HEK293 (cell line): Measurements from ENCODE around the gene RALGAPA2.

ENCODE experiments used
- CTCF ChIA-PET: fragments of 350-600 bp; formaldehyde crosslinking; extraction: SDS; loops from one replicate; lab custom pipeline; 2021; ENCODE audit warnings: antibody characterized with exemption; lab: Yijun Ruan, JAX
- POLR2A ChIA-PET: fragments of 300-600 bp; formaldehyde crosslinking; extraction: SDS; loops from one replicate; lab custom pipeline; 2020; ENCODE audit warnings: antibody characterized with exemption, inconsistent platforms; lab: Yijun Ruan, JAX
- H3K27ac ChIP-seq: fragments of 200-500 bp; sonication (Bioruptor generic); 2 replicates; pipeline ENCODE4 v1.5.1; 2014; ENCODE audit warnings: low read depth, low read length, control low read depth, inconsistent platforms; ENCODE audit errors: extremely low read depth
- H3K36me3 ChIP-seq, 2 experiments: fragments of 200-500 bp in 1 of 2; sonication (Bioruptor generic) in 1 of 2; 1 replicate in 1 of 2; 2 replicates in 1 of 2; pipeline ENCODE4 v1.5.1; 2014 to 2017; ENCODE audit warnings: inconsistent platforms in 2 of 2, low read length in 2 of 2; ENCODE audit not compliant: control insufficient read depth in 2 of 2, insufficient read depth in 1 of 2
- H3K4me1 ChIP-seq: fragments of 200-500 bp; sonication (Bioruptor generic); 2 replicates; pipeline ENCODE4 v1.5.1; 2014; ENCODE audit warnings: mild to moderate bottlenecking, low read length, inconsistent platforms; ENCODE audit not compliant: control insufficient read depth, insufficient read depth
- H3K4me3 ChIP-seq: 2 replicates; pipeline ENCODE4 v1.5.1; 2011; ENCODE audit warnings: low read depth, mild to moderate bottlenecking, control low read depth, low read length, moderate library complexity
- H3K9me3 ChIP-seq: fragments of 200-500 bp; sonication (Bioruptor generic); 2 replicates; pipeline ENCODE4 v1.5.1; 2014; ENCODE audit warnings: low read depth, low read length, inconsistent platforms; ENCODE audit not compliant: control insufficient read depth, insufficient read depth
- FEZF1 ChIP-seq: fragments of 450-650 bp; formaldehyde crosslinking; IDR thresholded peaks from 2 replicates; pipeline ENCODE4 v1.5.1; 2016; ENCODE audit warnings: missing biosample characterization, missing genetic modification characterization
- HOXC10 ChIP-seq: sonication (generic); formaldehyde crosslinking; IDR thresholded peaks from 2 replicates; pipeline ENCODE4 v1.8.1; 2023; ENCODE audit warnings: mild to moderate bottlenecking, missing genetic modification reagents
- PRDM1 ChIP-seq: fragments of 450-650 bp; formaldehyde crosslinking; IDR thresholded peaks from 2 replicates; pipeline ENCODE4; 2016; ENCODE audit warnings: missing biosample characterization, missing genetic modification characterization
- PRDM4 ChIP-seq: fragments of 450-650 bp; formaldehyde crosslinking; IDR thresholded peaks from 2 replicates; pipeline ENCODE4 v1.5.1; 2017; ENCODE audit warnings: missing biosample characterization, missing genetic modification characterization
- SETDB1 ChIP-seq: IDR thresholded peaks from one replicate; pipeline ENCODE4 v1.6.1; 2017; ENCODE audit warnings: mild to moderate bottlenecking, low read length, moderate library complexity, mixed read lengths; ENCODE audit not compliant: insufficient read length
- SP7 ChIP-seq: fragments of 450-650 bp; formaldehyde crosslinking; IDR thresholded peaks from 2 replicates; pipeline ENCODE4 v1.5.1; 2016; ENCODE audit warnings: missing biosample characterization, missing genetic modification characterization
- TCF7L2 ChIP-seq: IDR thresholded peaks from 2 replicates; pipeline ENCODE4 v1.6.1; 2011; ENCODE audit warnings: low read depth, mild to moderate bottlenecking, inconsistent platforms, low read length, moderate library complexity, borderline replicate concordance
- WT1 ChIP-seq: fragments of 450-650 bp; formaldehyde crosslinking; IDR thresholded peaks from 2 replicates; pipeline ENCODE4 v1.5.1; 2016; ENCODE audit warnings: missing biosample characterization, missing genetic modification characterization
- ZBTB26 ChIP-seq: fragments of 450-650 bp; formaldehyde crosslinking; optimal IDR thresholded peaks from 2 replicates; pipeline ENCODE3; 2016; ENCODE audit warnings: missing biosample characterization, mild to moderate bottlenecking, missing genetic modification characterization
- ZNF133 ChIP-seq: fragments of 450-650 bp; formaldehyde crosslinking; IDR thresholded peaks from 2 replicates; pipeline ENCODE4 v1.5.1; 2016; ENCODE audit warnings: missing biosample characterization, missing genetic modification characterization
- ZNF18 ChIP-seq: fragments of 450-650 bp; formaldehyde crosslinking; IDR thresholded peaks from 2 replicates; pipeline ENCODE4 v1.5.1; 2016; ENCODE audit warnings: missing biosample characterization, missing genetic modification characterization
- ZNF2 ChIP-seq: fragments of 450-650 bp; formaldehyde crosslinking; IDR thresholded peaks from 2 replicates; pipeline ENCODE4 v1.5.1; 2016; ENCODE audit warnings: missing biosample characterization, missing genetic modification characterization
- ZNF202 ChIP-seq: fragments of 450-650 bp; formaldehyde crosslinking; IDR thresholded peaks from 2 replicates; pipeline ENCODE4 v1.5.1; 2016; ENCODE audit warnings: missing biosample characterization, missing genetic modification characterization, borderline replicate concordance
- ZNF221 ChIP-seq: fragments of 450-650 bp; formaldehyde crosslinking; IDR thresholded peaks from 2 replicates; pipeline ENCODE4 v1.5.1; 2017; ENCODE audit warnings: missing biosample characterization, missing genetic modification characterization, borderline replicate concordance
- ZNF248 ChIP-seq: fragments of 450-650 bp; formaldehyde crosslinking; IDR thresholded peaks from 2 replicates; pipeline ENCODE4 v1.5.1; 2017; ENCODE audit warnings: missing biosample characterization, missing genetic modification characterization
- ZNF324 ChIP-seq: fragments of 450-650 bp; formaldehyde crosslinking; IDR thresholded peaks from 2 replicates; pipeline ENCODE4 v1.5.1; 2016; ENCODE audit warnings: missing biosample characterization, missing genetic modification characterization
- ZNF473 ChIP-seq: fragments of 450-650 bp; formaldehyde crosslinking; IDR thresholded peaks from 2 replicates; pipeline ENCODE4 v1.5.1; 2017; ENCODE audit warnings: missing biosample characterization, missing genetic modification characterization
- ZNF513 ChIP-seq: fragments of 450-650 bp; IDR thresholded peaks from 2 replicates; pipeline ENCODE4 v1.5.1; 2018; ENCODE audit warnings: missing biosample characterization, missing genetic modification characterization
- ZNF514 ChIP-seq: fragments of 450-650 bp; formaldehyde crosslinking; IDR thresholded peaks from 2 replicates; pipeline ENCODE4 v1.5.1; 2016; ENCODE audit warnings: missing biosample characterization, missing genetic modification characterization
- ZNF548 ChIP-seq: fragments of 450-650 bp; formaldehyde crosslinking; IDR thresholded peaks from 2 replicates; pipeline ENCODE4 v1.5.1; 2016; ENCODE audit warnings: missing biosample characterization, missing genetic modification characterization
- ZNF549 ChIP-seq: fragments of 450-650 bp; IDR thresholded peaks from 2 replicates; pipeline ENCODE4 v1.5.1; 2018; ENCODE audit warnings: missing biosample characterization, missing genetic modification characterization, mild to moderate bottlenecking, inconsistent platforms, moderate library complexity
- ZNF623 ChIP-seq: fragments of 450-650 bp; formaldehyde crosslinking; IDR thresholded peaks from 2 replicates; pipeline ENCODE4 v1.5.1; 2016; ENCODE audit warnings: missing biosample characterization, missing genetic modification characterization
- ZNF660 ChIP-seq: fragments of 450-650 bp; IDR thresholded peaks from 2 replicates; pipeline ENCODE4 v1.5.1; 2018; ENCODE audit warnings: missing biosample characterization, mild to moderate bottlenecking, missing genetic modification characterization
- ZNF664 ChIP-seq: fragments of 450-650 bp; formaldehyde crosslinking; IDR thresholded peaks from 2 replicates; pipeline ENCODE4 v1.5.1; 2016; ENCODE audit warnings: missing biosample characterization, missing genetic modification characterization
- ZNF677 ChIP-seq: fragments of 450-650 bp; IDR thresholded peaks from 2 replicates; pipeline ENCODE4 v1.5.0; 2018; ENCODE audit warnings: missing biosample characterization, mild to moderate bottlenecking, missing genetic modification characterization, moderate library complexity
- ZNF747 ChIP-seq: fragments of 450-650 bp; formaldehyde crosslinking; IDR thresholded peaks from 2 replicates; pipeline ENCODE4 v1.5.1; 2016; ENCODE audit warnings: missing biosample characterization, missing genetic modification characterization
- ZNF785 ChIP-seq: fragments of 450-650 bp; formaldehyde crosslinking; IDR thresholded peaks from 2 replicates; pipeline ENCODE4 v1.5.1; 2016; ENCODE audit warnings: missing biosample characterization, missing genetic modification characterization
- ZSCAN16 ChIP-seq: fragments of 450-650 bp; formaldehyde crosslinking; IDR thresholded peaks from 2 replicates; pipeline ENCODE4 v1.5.1; 2016; ENCODE audit warnings: missing biosample characterization, missing genetic modification characterization

The RALGAPA2 gene

GRCh38 chr20:20455926-20456325 lies 256.5 kb downstream of the RALGAPA2 start:
- TF ChIP-seq ZNF549, result no peak
- TF ChIP-seq PRDM4, result no peak
- no peak for TF ChIP-seq ZNF202 (tag by site-specific recombination)
- TF ChIP-seq ZNF133 (tag by site-specific recombination), result no peak
- TF ChIP-seq TCF7L2, result no peak
- TF ChIP-seq ZBTB26, result no peak
- no peak for TF ChIP-seq ZNF747 (tag by site-specific recombination)
- no peak for TF ChIP-seq ZNF677 (tag by site-specific recombination)
- TF ChIP-seq ZNF664, result no peak
- TF ChIP-seq ZNF324, result no peak
- TF ChIP-seq SETDB1, result no peak
- no peak for TF ChIP-seq ZSCAN16 (tag by site-specific recombination)
- no peak for TF ChIP-seq WT1 (tag by site-specific recombination)
- no peak for TF ChIP-seq FEZF1 (tag by site-specific recombination)
- TF ChIP-seq ZNF473 (tag by site-specific recombination), result no peak
- no peak for TF ChIP-seq ZNF2
- TF ChIP-seq ZNF623 (tag by site-specific recombination), result no peak
- TF ChIP-seq PRDM1 (tag by site-specific recombination), result no peak
- no peak for TF ChIP-seq ZNF660 (tag by site-specific recombination)
- Histone ChIP-seq H3K36me3 (peaks cover 0 to 3% of the 10 kb centered on the region in 2 experiments; a peak in 1 of 3 replicates), H3K27ac (no peak overlapping the region), H3K9me3 (no peaks in the 10 kb centered on the region), H3K4me3 (no peak overlapping the region), H3K4me1 (0 out of 2 replicates have a peak, but pooled peaks cover 2% of the 10 kb centered on the region)
- CTCF ChIA-PET, result interaction anchor here (0.6 kb wide), 1 partner anchor 1095 kb away, joined by 3 read pairs; no protein-coding TSS in a partner anchor
- POLR2A ChIA-PET, result no interaction called here

GRCh38 chr20:20454850-20455627 lies 257.4 kb downstream of the RALGAPA2 start:
- no peak overlapping the region for H3K4me3 ChIP-seq
- TF ChIP-seq HOXC10, result no peak
- H3K4me1 ChIP-seq, result 0 out of 2 replicates have a peak, but pooled peaks cover 2% of the 10 kb centered on the region
- no peak overlapping the region for H3K27ac ChIP-seq
- no peaks in the 10 kb centered on the region for H3K9me3 ChIP-seq
- H3K36me3 ChIP-seq, result peaks cover 0 to 3% of the 10 kb centered on the region in 2 experiments; a peak in 1 of 3 replicates
- POLR2A ChIA-PET, result no interaction called here
- CTCF ChIA-PET, result no interaction called here

- H3K4me1 ChIP-seq, result 0 out of 2 replicates have a peak, but pooled peaks cover 2% of the 10 kb centered on the region
- no peak overlapping the region for H3K27ac ChIP-seq
- no peak overlapping the region for H3K4me3 ChIP-seq
- ChIA-PET POLR2A (no interaction called here), CTCF (no interaction called here)
- H3K36me3 ChIP-seq, result peaks cover 0 to 3% of the 10 kb centered on the region in 2 experiments; a peak in 1 of 3 replicates
- no peaks in the 10 kb centered on the region for H3K9me3 ChIP-seq
- TF ChIP-seq ZNF513 (tag by site-specific recombination) (no peak), ZNF514 (tag by site-specific recombination) (no peak), ZNF221 (tag by site-specific recombination) (no peak), ZNF548 (tag by site-specific recombination) (no peak), ZNF18 (tag by site-specific recombination) (no peak), ZNF248 (tag by site-specific recombination) (no peak), SP7 (tag by site-specific recombination) (no peak), ZNF785 (no peak), ZNF677 (tag by site-specific recombination) (no peak), HOXC10 (no peak), TCF7L2 (no peak)
Measured at GRCh38 chr20:20454367-20454766, 258.1 kb downstream of the RALGAPA2 start.
